ENCODE results near the gene CCDC144A.
"Not testable (repeated sequence)": the region's sequence is repeated elsewhere in the genome, so short reads cannot be mapped to it uniquely, and the experiment has no call there.

CCDC144A gene

DNA sequence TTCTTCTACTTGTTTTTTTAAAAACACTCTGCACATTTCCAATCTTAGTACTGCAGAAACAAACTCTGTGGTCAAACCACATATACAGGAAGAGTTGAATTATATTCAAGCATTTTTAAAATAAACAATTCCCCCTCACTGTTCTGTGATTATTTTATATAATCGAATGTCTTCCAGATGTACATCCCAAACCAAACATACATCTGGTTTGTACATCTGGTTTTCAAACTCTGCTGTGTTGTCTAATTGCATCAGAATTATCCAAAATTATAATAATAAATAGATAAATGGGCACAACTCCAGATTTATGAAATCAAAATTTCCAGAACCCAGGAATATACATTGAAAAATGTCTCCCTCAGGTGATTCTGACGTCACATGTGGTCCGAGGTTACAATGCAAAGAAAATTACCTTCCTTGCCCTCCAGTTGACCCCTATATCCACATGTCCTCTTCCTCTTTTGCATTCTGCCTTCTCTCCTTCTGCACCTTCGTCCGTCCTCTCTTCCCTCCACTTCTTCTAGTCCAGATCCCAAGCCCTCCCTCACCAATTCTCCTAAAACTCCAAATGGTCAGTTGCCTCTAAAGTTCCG lies 13.3 kb upstream of the CCDC144A start:
- H3K4me1 ChIP-seq (ENCODE audit: control insufficient read depth, insufficient read depth, low read length) = no peaks in the 10 kb centered on the region
- no peak overlapping the region for H3K27ac ChIP-seq (ENCODE audit: low read length)
- H3K27me3 ChIP-seq (ENCODE audit: control insufficient read depth in 1 of 2, insufficient read depth in 2 of 2, low read length in 2 of 2) = peaks cover 2 to 4% of the 10 kb centered on the region in 2 donors
- H3K4me3 ChIP-seq (ENCODE audit: low read length in 2 of 2) = no peak overlapping the region
- no peaks in the 10 kb centered on the region for H3K36me3 ChIP-seq (ENCODE audit: control insufficient read depth in 2 of 2, insufficient read depth in 2 of 2, low read length in 2 of 2)
- no peak overlapping the region for H3K9ac ChIP-seq (ENCODE audit: low read length in 2 of 2)
- H3K9me3 ChIP-seq (ENCODE audit: control insufficient read depth in 2 of 2, low read length in 2 of 2) = no peaks in the 10 kb centered on the region

DNA sequence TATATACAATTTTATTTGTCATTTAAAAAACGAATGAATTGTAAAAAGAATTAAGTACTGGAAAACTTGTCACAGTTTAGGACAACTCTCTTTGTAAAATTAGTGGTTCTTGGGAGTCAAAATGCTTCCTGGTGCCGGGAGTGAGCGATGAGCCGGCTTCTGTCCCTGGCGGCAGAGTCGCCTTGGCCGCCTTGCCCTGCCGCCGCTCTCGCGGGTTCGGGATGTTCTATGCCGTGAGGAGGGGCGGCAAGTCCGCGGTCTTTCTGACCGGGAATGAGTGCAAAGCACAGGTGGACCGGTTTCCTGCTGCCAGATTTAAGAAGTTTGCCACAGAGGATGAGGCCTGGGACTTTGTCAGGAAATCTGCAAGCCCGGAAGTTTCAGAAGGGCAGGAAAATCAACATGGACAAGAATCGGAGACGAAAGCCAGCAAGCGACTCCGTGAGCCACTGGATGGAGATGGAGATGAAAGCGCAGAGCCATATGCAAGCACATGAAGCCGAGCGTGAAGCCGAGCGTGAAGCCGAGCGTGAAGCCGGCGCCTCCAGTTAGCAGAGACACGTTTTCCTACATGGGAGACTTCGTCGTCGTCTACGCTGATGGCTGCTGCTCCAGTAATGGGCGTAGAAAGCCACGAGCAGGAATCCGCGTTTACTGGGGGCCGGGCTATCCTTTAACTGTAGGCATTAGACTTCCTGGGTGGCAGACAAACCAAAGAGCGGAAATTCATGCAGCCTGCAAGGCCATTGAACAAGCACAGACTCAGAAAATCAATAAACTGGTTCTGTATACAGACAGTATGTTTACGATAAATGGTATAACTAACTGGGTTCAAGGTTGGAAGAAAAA lies 6.5 kb upstream of the CCDC144A start:
- H3K27me3 ChIP-seq (ENCODE audit: control insufficient read depth in 1 of 2, insufficient read depth in 2 of 2, low read length in 2 of 2); H3K9ac ChIP-seq (ENCODE audit: low read length in 2 of 2); H3K9me3 ChIP-seq (ENCODE audit: control insufficient read depth in 2 of 2, low read length in 2 of 2); H3K36me3 ChIP-seq (ENCODE audit: control insufficient read depth in 2 of 2, insufficient read depth in 2 of 2, low read length in 2 of 2); H3K4me1 ChIP-seq (ENCODE audit: control insufficient read depth, insufficient read depth, low read length); H3K4me3 ChIP-seq (ENCODE audit: low read length in 2 of 2); H3K27ac ChIP-seq (ENCODE audit: low read length): not testable (repeated sequence)

GRCh38 chr17:16686019-16686418 lies 4.0 kb upstream of the CCDC144A start:
- H3K36me3 ChIP-seq (ENCODE audit: control insufficient read depth in 2 of 2, insufficient read depth in 2 of 2, low read length in 2 of 2); H3K27me3 ChIP-seq (ENCODE audit: control insufficient read depth in 1 of 2, insufficient read depth in 2 of 2, low read length in 2 of 2); H3K27ac ChIP-seq (ENCODE audit: low read length); H3K4me1 ChIP-seq (ENCODE audit: control insufficient read depth, insufficient read depth, low read length); H3K9me3 ChIP-seq (ENCODE audit: control insufficient read depth in 2 of 2, low read length in 2 of 2); H3K9ac ChIP-seq (ENCODE audit: low read length in 2 of 2); H3K4me3 ChIP-seq (ENCODE audit: low read length in 2 of 2): not testable (repeated sequence)

- not testable (repeated sequence) for H3K9me3 ChIP-seq (ENCODE audit: control insufficient read depth in 2 of 2, low read length in 2 of 2); H3K4me3 ChIP-seq (ENCODE audit: low read length in 2 of 2); H3K4me1 ChIP-seq (ENCODE audit: control insufficient read depth, insufficient read depth, low read length)
Observed at GRCh38 chr17:16687151-16687550, 2.9 kb upstream of the CCDC144A start.

GRCh38 chr17:16690447-16690846 lies 406 bp downstream of the CCDC144A start:
- not testable (repeated sequence) for H3K4me3 ChIP-seq (ENCODE audit: low read length in 2 of 2); H3K4me1 ChIP-seq (ENCODE audit: control insufficient read depth, insufficient read depth, low read length); H3K9me3 ChIP-seq (ENCODE audit: control insufficient read depth in 2 of 2, low read length in 2 of 2); H3K9ac ChIP-seq (ENCODE audit: low read length in 2 of 2); H3K27me3 ChIP-seq (ENCODE audit: control insufficient read depth in 1 of 2, insufficient read depth in 2 of 2, low read length in 2 of 2); H3K27ac ChIP-seq (ENCODE audit: low read length); H3K36me3 ChIP-seq (ENCODE audit: control insufficient read depth in 2 of 2, insufficient read depth in 2 of 2, low read length in 2 of 2)

More at GRCh38 chr17:16687151-16687550, 2.9 kb upstream of the CCDC144A start:
- not testable (repeated sequence) for H3K9ac ChIP-seq (ENCODE audit: low read length in 2 of 2); H3K27me3 ChIP-seq (ENCODE audit: control insufficient read depth in 1 of 2, insufficient read depth in 2 of 2, low read length in 2 of 2); H3K36me3 ChIP-seq (ENCODE audit: control insufficient read depth in 2 of 2, insufficient read depth in 2 of 2, low read length in 2 of 2); H3K27ac ChIP-seq (ENCODE audit: low read length)

DNA sequence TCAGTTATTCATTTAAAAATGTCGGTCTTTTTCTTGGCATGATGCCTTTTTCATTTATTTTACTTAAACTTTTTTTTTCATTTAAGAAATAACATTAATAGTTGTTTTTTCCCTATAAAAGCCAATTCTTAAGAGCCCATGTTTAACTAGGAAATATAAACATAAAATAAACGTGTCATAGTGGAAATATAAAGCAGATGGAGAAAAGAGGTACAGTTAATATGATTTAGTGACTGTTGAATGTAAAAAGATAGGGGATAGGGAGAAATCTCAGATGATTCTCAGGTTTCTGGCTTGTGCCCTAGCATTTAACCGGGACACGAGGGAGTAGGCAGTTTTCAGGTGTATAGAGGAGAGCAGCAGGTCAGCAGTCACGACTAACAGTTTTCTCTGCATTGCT lies 7.6 kb downstream of the CCDC144A start:
- H3K9ac ChIP-seq (ENCODE audit: low read length in 2 of 2); H3K27me3 ChIP-seq (ENCODE audit: control insufficient read depth in 1 of 2, insufficient read depth in 2 of 2, low read length in 2 of 2); H3K4me3 ChIP-seq (ENCODE audit: low read length in 2 of 2); H3K36me3 ChIP-seq (ENCODE audit: control insufficient read depth in 2 of 2, insufficient read depth in 2 of 2, low read length in 2 of 2); H3K4me1 ChIP-seq (ENCODE audit: control insufficient read depth, insufficient read depth, low read length); H3K9me3 ChIP-seq (ENCODE audit: control insufficient read depth in 2 of 2, low read length in 2 of 2); H3K27ac ChIP-seq (ENCODE audit: low read length): not testable (repeated sequence)

- not testable (repeated sequence) for H3K4me3 ChIP-seq (ENCODE audit: low read length in 2 of 2); H3K27me3 ChIP-seq (ENCODE audit: control insufficient read depth in 1 of 2, insufficient read depth in 2 of 2, low read length in 2 of 2); H3K27ac ChIP-seq (ENCODE audit: low read length); H3K9ac ChIP-seq (ENCODE audit: low read length in 2 of 2); H3K36me3 ChIP-seq (ENCODE audit: control insufficient read depth in 2 of 2, insufficient read depth in 2 of 2, low read length in 2 of 2); H3K9me3 ChIP-seq (ENCODE audit: control insufficient read depth in 2 of 2, low read length in 2 of 2); H3K4me1 ChIP-seq (ENCODE audit: control insufficient read depth, insufficient read depth, low read length)
Observed at GRCh38 chr17:16745492-16746203, 55.6 kb downstream of the CCDC144A start.

GRCh38 chr17:16746571-16746970 lies 56.5 kb downstream of the CCDC144A start:
- H3K27ac ChIP-seq (ENCODE audit: low read length); H3K36me3 ChIP-seq (ENCODE audit: control insufficient read depth in 2 of 2, insufficient read depth in 2 of 2, low read length in 2 of 2); H3K4me1 ChIP-seq (ENCODE audit: control insufficient read depth, insufficient read depth, low read length); H3K4me3 ChIP-seq (ENCODE audit: low read length in 2 of 2); H3K9ac ChIP-seq (ENCODE audit: low read length in 2 of 2); H3K27me3 ChIP-seq (ENCODE audit: control insufficient read depth in 1 of 2, insufficient read depth in 2 of 2, low read length in 2 of 2); H3K9me3 ChIP-seq (ENCODE audit: control insufficient read depth in 2 of 2, low read length in 2 of 2): not testable (repeated sequence)

DNA sequence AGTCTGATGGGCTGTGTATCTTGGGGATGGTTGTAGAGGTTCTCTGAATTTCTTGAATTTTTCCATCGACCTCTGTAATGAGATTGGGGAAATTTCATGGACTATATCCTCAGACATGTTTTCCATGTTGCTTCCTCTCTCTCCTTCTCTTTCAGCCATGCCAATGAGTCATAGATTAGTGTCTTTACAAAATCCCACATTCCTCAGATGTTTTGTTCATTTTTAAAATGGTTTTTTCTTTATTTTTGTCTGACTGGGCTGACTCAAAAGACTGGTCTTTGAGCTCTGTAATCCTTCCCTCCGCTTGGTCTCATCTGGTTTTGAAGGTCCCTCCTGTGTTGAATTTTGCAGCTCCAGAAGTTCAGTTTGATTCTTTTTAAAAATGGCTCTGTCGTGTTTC lies 60.5 kb downstream of the CCDC144A start:
- not testable (repeated sequence) for H3K36me3 ChIP-seq (ENCODE audit: control insufficient read depth in 2 of 2, insufficient read depth in 2 of 2, low read length in 2 of 2); H3K27ac ChIP-seq (ENCODE audit: low read length); H3K9me3 ChIP-seq (ENCODE audit: control insufficient read depth in 2 of 2, low read length in 2 of 2); H3K4me3 ChIP-seq (ENCODE audit: low read length in 2 of 2); H3K9ac ChIP-seq (ENCODE audit: low read length in 2 of 2); H3K27me3 ChIP-seq (ENCODE audit: control insufficient read depth in 1 of 2, insufficient read depth in 2 of 2, low read length in 2 of 2); H3K4me1 ChIP-seq (ENCODE audit: control insufficient read depth, insufficient read depth, low read length)

DNA sequence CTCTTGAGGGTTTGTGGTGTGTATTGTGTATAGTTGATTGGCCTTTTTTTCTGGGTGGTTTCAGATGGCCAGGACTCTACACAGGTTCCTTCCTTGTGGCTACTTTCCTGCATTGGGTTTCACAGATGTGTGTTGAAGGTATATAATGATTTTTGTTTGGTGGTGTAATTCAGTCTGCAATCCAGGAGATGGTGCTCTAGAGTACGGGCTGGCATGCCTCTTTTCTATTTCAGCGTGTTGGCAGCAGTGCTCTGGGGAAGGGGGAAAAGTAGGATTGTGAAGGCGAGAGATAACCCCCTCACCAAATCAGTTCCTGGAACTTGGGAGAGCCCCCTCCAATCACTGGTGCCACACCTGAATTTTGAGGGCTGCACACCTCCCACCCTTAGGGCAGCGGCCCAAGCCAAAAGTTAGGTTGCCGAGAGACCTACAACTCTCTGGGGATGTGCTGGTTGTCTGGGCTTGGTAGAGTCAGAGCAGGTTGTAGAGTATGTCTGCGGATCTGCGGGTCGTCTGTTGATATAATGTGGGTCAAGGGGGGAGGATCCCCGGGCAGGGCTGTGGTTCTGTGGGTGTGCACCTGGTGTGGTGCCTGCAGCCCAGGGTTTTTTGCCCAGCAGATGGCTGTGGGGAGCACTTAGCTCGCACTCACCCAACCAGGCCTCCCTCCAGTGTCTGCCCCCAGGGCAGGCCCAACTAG lies 61.3 kb downstream of the CCDC144A start:
- H3K4me3 ChIP-seq (ENCODE audit: low read length in 2 of 2); H3K4me1 ChIP-seq (ENCODE audit: control insufficient read depth, insufficient read depth, low read length); H3K27ac ChIP-seq (ENCODE audit: low read length); H3K9me3 ChIP-seq (ENCODE audit: control insufficient read depth in 2 of 2, low read length in 2 of 2); H3K27me3 ChIP-seq (ENCODE audit: control insufficient read depth in 1 of 2, insufficient read depth in 2 of 2, low read length in 2 of 2); H3K36me3 ChIP-seq (ENCODE audit: control insufficient read depth in 2 of 2, insufficient read depth in 2 of 2, low read length in 2 of 2); H3K9ac ChIP-seq (ENCODE audit: low read length in 2 of 2): not testable (repeated sequence)

Measured in stomach smooth muscle (tissue), 2 donors.